Stimulated activated CD4-positive, alpha-beta T cell treated with anti-CD3 and anti-CD28 coated beads, TNF-alpha, amount 100 ng/mL, for 24 hours (primary cell): ENCODE measurements around the gene ATF3.
"Not testable (repeated sequence)": the region's sequence is repeated elsewhere in the genome, so short reads cannot be mapped to it uniquely, and the experiment has no call there.

Experiments
- DNase-seq, 3 experiments: peaks; one replicate each; pipeline ENCODE4 v3.0.0-alpha.2; 2020; ENCODE audit warnings: low read depth in 3 of 3

The ATF3 gene

DNA sequence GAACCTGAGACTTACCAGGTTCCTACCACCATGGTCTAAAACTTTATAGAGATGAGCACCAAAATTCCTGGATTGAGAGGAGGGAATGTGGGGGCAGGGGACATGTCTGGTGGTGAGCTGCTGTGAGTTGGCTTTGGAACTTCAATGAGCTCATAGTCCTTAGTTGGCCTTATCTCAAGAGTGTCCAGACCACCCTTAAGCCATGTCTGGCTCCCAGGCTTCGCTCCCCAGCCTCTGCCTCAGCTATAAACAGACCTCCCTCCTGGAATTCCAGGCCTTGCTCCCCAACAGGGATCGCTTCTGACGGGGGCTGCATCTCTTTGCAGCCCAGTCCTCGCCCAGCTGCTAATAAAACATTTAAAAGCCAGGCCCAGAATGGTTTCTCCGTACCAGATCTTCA, 19.5 kb downstream of the ATF3 start:
- no peak for DNase-seq

DNA sequence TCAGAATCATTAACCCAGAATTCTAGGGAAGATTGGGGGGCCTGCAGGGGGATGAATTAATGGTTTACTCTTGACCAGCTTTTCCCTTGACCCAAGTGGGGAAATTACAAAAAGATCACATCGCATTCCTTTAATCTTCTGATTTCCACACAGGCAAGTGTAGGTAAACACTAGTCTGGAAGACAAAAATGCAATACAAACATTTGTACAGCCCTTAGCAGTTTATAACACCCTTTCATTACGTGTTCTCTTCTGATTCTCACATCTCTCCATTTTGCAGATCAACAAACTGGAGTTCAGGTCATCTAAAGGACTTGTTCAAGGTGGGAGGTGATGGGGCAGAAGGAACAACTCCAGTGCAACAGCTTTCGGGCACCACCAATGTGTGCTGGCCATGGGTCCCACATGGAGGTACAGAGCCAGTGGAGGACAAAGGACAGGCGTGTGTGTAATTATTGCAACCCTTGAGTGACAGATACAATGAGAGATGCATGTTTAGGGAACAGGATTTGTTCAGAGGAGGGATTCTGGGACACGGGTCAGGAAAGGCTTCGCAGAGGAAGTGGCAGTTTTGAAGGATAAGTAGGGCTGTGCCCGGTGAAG, 20.4 kb downstream of the ATF3 start:
- DNase-seq, result no peak

DNA sequence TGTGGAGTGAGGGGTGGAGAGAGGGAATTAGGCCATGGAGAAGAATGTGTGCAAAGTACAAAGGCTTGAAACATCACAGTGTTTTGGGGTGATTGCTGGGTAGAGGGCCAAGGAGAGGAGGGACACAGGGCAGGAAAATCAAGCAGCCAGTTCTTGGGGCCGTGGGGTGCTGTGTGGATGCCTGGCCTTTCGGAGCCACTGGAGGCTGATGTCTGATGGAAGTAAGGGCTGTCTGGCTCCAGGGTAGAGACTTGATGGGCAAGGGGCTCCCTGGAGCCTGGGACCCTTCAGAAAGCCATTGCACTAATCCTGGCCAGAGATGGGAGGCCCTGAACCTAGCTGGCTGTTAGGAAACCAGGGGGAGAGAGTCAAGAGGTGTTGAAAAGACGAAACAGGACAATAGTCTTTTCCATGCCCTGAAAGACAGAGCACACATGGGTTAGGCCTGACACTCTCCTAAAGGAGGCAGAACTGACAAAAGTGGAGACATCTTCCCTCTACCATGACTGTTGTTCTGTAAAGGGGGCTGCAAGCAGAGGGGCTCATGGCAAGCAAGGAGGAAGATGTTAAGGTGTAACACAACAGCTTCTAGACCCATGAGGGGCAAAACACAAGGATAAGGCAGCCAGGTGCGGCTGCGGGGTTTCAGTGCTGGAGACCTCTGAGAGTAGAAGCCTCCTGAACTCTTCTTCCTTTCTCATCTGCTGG, 21.0 kb downstream of the ATF3 start:
- DNase-seq, result no peak

DNA sequence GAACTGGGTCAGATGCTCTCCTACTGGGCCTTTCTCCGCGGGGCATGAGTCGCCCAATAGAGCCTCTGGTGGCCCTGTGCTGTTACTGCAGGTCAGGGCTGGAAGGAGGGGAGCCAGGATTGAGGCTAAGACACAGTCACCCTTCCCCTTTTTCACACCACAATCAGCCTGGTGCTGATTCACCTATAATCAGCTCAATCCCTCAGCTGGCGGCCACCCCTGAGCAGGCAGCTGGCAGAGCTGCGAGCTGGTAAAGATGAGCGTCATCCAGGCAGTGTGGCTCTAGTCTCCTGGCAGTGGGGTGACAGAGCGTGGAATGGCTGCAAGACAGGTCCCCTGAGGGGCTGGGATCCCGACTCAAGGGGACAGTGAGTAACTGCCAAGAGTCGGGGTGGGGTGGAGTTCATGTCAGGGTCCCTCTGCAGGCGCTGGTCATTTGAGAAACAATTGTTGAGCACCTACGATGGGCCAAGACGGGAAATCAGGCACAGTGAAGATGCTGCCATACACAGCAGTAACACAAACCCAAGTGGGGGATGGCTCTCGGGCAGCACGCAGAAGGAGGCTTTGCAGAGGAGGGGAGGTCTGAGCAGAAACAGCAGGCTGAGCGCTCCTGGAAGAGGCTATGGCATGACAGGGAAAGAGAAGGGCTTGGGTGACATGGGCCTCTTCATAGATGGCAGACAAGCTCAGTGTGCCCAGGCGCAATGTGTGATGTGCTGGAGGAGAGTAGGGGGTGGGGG, 21.8 kb downstream of the ATF3 start:
- DNase-seq, result peak in 2 of 3 experiments; percentile 45 to 56

DNA sequence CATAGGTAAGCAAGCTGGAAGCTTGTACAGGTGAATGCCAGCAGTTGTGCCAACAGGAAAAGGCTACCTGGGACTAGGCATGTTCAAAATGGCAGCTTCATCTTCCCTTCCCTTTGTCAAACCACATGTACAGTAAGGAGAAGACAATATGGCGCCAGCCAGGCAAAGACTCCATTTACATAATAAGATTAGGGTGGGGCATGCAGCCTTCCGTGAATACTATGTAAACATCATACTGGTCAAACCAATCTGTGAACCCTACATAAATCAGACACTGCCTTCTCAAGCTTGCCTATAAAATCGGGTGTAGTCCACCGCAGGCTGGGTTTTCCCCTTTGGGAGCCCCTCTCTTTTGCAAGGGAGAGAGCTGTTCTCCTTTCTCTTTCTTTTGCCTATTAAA, 24.6 kb downstream of the ATF3 start:
- no peak for DNase-seq

DNA sequence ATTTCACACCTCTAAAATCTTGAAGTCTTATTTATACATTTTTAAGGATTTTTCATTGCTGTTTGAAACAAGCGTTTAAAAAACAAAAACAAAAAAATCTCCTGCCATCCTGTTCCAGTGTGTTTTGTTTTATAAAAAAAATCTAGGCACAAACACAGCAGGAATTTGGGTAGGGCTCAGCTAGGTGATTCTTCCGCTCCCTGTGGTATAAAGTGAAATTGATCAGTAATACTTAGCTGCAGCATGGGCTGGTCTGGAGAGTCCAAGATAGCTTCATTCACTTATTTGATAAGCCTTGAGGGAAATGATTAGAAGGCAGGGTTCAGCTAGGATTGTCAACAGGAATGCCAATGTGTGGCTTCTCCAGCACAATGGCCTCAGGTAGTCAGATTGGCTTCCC, 25.7 kb downstream of the ATF3 start:
- DNase-seq, result no peak

DNA sequence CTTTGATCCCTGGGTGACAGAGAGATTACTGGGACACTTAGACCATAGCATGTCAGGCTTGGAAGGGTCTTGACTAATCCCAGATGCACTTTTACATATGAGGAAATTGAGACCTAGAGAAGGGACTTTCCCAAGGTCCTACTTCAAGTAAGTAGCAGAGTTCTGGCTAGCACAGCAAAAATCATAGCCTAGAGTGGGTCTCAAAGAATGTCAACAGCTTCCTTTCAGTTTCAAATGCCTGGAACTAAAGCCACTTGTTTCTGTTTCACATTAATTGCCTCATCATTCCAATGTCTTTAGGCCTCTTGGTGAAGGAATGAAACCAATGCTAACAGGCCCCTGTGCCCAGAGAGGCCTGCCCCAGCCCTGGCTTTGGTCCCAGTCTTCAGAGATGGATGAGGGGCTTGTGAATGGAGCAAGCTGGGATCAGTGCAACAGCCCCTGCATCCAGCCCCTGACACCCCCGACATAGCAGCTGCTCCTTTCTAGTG, 26.6 kb downstream of the ATF3 start:
- no peak for DNase-seq

DNA sequence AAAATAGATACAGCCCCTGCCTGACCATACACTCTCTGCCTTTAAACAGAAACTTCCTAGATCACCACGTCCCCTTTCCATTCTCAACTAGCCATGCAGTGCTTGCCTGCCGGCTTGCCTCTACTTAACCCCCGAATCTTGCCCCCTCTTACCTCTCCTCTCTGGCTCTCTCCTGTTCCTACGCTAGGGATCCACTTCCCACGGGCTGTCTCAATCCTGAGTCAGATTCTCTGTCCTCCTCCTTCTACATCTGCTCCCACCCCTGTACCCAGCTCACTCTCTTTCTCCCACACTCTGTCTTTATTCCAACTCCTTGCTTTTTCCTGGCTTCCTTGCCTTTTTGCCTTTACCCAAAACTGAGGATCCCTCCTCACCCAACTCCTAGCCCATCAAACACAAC, 29.3 kb downstream of the ATF3 start:
- no peak for DNase-seq

DNA sequence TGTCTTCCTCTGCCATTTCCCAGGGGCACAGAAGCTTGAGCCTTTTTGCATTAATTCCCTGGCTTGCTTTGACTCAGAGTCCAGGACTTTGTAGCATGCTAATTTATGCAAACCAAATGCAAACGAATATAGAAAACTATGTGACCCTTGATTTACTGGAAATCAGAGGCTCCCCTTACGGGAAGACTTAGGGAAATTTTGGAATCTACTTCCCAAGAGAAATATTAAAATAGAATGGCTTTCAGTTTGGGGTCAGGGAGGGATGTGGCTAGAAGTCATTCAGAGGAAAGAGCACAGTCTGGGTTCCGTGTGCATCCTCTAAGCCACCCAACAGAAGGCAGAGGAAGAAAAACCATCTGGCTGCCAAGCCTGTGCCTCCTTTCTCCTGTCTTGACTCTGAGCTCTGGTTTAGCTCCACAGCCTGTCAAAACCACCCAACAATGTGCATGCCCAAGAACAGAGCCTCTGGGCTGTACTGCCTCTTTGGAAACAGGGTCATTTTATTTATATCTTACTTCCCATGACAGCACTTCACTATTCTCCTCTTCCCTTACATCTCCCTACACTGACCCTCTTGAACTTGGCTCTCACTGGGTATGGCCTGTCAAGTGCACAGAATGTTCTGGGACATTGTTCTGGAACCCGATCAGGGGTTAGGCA, 30.1 kb downstream of the ATF3 start:
- no peak for DNase-seq

DNA sequence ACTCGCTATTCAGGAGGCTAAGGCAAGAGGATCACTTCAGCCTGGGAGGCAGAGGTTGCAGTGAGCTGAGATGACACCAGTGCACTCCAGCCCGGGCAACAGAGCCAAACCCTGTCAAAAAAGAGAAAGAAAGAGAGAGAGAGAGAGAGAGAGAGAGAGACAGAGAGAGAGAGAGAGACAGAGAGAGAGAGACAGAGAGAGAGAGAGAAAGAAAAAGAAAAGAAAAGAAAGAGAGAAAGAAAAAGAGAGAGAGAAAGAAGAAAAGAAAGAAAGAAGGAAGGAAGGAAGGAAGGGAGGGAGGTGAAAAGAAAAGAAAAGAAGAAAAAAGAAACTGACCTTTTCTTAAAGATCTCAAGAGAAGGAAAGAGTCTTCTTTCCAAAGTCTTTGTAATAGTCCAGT, 31.0 kb downstream of the ATF3 start:
- not testable (repeated sequence) for DNase-seq

DNA sequence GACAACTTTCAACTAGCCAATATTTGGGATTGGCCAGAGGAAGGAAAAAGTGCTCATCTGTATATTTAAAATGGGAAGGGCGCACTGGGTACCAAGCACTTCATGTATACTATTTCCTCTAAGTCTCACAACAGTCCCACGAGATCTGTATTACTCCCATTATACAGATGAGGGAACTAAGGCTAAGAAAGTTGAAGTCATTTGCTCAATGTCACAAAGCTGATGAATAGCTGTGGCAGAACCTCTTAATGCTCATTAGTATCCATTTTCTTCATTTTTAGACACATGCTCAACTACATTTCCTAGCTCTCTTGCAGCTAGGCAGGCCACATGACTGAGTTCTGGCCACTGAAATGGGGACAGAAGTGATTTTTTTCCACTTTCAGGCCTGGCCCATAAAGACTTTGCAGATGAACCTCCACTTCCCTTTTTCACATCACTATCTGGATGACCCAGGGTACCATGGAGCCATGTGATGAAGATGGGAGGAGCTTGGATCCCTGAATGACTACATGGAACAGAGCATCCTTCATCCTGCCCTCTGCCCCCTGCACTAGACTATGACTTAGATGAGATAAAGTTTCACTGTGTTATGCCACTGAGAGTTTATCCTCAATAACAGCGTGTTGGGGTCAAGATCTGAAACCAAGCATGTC, 31.8 kb downstream of the ATF3 start:
- DNase-seq, result no peak

DNA sequence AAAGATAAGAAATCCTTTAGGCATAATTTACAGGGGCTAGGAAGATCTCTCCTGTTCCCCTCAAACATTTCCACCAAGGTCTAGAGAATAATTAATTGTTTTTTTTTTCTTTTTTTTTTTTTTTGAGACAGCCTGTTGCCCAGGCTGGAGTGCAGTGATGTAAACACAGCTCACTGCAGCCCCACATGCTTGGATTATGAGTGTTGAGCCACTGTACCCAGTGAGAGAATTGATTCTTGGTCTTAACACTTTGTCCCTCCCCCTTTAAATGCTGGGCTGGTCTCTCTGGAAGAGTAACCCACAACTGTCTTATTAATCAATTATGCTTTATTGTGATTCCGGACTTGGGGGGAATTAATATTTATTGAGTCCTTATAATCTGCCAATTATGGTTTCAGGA, 33.4 kb downstream of the ATF3 start:
- no peak for DNase-seq

DNA sequence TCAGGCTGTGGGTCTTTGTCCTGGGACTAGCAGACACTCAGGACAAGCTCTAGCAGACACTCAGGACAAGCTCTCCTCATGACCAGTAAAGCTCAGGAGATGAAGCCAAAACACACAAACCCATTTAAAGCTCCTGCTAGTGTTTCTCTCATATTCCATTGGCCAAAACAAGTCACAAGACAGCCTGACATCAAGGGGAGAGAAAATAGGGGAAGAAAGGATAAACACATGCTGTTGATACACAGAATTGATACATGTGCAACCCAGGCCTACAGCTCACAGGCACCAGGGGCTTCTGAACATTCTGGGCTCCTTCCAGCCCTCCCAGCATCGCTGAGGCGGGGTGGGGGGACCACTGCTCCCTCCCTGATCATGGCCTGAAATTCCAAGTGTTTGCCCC, 35.3 kb downstream of the ATF3 start:
- no peak for DNase-seq

DNA sequence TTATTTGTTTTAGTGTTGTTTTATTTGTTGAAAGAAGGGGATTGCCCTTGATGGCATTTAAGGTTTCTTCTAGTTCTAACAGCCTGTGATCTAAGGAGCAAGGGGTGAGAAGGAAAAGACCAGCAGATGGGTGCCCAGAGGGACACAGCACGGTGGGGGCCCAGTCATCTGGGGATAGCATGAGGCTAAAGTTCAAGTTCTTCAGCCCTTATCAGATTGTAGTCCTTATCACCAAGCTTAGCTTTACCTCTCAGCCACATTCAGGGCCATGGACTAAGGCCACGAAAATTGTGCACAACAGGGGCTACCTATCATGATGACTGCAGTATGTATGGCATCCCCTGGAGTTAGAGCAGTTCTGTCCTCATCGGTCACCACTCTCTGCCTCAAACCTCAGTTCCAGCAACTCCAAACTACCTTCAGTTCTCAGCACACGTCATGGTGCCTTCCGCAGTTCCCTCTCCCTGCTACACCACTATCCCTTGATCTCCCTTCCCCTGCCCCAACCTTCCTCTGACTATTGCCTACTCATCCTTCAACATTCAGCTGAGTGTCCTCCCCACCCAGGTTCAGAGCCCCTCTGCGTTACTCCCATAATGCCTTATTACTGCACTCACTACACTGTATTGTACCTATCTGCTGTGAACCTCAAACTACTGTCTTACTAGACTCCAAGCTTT, 36.4 kb downstream of the ATF3 start:
- DNase-seq, result no peak

DNA sequence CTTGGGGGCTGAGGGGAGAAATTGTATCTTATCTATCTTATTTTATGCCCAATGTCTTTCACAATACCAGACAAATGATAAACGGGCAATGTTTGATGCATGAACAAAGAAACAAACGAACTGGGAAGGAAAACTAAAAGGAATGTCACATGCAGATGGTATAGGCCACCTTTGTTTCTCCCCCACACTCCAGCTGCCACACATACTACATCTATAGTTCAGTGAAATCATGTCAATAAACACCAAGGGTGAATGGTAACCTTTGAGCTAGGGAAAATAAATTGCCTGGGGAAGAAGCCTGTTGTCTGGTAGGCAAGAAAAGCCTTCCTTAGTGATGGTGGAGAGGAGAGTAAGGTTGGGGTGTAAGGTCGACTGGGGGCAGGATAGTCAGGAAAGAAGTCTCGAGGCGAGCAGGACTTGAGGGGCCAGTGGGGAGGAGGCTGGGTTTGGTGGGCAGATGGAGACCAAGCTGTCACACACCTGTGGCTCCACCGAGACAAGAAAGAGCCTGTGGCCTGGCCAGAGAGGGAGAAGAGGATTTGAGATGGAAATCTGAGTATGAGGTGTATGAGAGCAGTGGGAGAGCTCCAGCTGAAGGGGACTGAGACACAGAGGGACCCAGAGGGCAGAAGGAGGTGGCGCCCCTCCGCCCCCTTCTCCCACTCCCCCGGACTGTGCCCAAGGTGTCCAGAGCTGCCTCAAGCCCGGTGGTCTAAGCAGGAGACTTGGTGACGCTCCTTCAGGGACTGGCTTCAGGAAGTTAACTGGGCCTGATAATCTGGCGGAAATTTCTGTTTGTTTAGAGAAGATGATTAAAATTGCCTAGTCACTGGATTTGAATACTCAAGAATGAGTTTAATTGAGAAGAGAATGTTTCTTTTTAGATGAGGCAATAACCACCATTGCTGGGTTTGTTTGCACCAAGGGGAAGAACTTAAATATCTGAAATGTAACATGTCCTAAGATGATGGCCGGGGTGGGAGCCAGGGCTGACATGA, 37.3 kb downstream of the ATF3 start:
- no peak for DNase-seq

DNA sequence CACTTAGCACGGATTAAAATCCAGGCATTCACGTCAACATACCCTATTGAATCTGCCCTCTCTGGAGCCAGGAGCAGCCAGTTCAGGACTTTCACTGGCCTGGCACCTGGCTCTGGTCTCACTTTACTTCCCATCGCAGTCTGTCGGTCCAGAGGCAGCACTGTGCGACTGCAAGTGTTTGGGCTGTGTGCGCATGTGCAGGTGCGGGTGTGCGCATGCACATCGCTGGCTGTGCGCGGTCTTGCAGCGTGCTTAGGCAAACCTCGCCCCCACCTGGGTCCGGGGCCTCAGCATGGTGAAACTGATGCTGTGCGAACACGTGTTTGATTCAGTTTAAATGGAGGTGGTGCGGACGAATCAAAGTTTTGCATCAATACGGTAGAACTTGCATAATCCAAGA, 38.0 kb downstream of the ATF3 start:
- DNase-seq, result no peak

DNA sequence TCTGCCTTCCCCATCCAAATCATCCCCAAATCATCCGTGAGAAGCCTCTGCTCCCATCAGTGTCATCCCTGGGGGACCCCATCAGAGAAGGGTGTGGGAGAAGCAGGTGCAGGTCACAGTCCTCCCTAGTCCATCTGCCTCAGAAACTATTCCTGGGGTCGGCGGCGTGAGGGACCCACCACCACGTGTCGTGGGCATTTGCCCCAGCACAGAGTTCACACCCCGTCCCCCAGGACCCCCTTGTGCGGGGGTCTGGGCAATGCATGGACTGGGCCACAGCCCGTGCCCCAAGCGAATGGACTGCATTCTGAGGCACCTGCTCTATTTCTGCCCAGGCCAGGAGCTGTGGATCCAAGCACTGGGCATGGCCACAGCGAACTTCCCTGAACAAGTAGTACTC, 38.4 kb downstream of the ATF3 start:
- no peak for DNase-seq

DNA sequence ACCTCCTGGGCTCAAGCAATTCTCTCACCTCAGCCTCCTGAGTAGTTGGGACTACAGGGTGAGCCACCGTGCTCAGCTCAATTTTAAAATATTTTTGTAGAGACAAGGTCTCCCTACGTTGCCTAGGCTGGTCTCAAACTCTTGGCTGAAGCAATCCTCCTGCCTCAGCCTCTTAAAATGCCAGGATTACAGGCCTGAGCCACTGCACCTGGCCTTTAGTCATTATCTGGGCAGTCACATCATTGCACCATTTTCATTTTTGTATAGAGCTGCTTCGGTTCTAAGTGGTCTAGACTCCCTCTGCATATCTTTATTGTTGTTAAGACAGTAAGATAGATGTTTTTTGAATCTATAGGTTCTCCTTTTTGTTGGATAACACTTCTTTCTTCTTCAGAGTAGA, 39.9 kb downstream of the ATF3 start:
- no peak for DNase-seq

DNA sequence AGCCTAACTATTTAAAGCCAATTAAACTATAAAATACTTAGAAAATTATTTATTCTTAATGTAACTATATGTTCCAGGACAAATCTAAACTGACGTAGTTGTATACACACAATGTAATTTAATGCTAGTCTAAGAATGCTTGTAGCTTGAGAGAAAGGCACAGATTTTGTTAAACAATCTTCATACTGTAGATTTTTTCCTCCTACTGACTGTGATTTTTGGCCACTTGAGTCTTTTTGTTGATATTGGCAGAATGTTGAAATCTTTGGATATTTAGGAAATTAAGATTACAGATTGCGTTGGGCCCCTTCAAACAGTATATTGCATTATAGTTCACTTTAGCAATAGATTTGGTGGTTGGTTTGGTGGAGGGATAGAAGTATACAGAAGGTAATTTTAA, 40.5 kb downstream of the ATF3 start:
- no peak for DNase-seq

DNA sequence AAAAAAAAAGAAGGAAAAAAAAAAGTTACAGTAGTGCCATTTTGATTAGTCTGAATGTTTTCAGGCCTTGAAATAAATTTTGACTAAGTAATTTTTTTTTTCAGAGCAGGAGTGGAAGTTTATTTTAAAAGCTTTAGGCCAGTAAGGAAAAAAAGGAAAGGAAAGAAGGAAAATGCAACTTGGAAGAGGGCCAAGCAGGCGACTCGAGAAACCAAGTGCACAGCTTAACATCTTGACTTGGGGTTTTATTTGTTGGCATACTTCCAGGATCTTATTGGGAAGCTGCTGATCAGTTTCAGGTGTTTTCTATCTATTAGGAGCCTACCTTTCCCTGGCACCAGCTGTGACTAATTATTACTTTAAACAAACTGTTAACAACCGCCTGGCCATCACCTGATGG, 41.7 kb downstream of the ATF3 start:
- DNase-seq, result no peak
